SKM-1 treated with dmso at 0.1 percent for 144 hours (cell line): Measurements from ENCODE around the gene ORM1.
A peak's percentile ranks its signal among the peaks of the same experiment; 100 is the strongest.
"Not testable (repeated sequence)": the region's sequence is repeated elsewhere in the genome, so short reads cannot be mapped to it uniquely, and the experiment has no call there.

Experiments
- DNase-seq: peaks from one replicate; lab custom pipeline; 2025; ENCODE audit not compliant: unreplicated experiment; lab: John Stamatoyannopoulos, UW

Gene ORM1

GRCh38 chr9:114304416-114305188 lies 18.3 kb upstream of the ORM1 start:
- DNase-seq, result no peak

- no peak for DNase-seq
Observed at GRCh38 chr9:114307899-114308267, 15.0 kb upstream of the ORM1 start.

- DNase-seq, result no peak
Observed at GRCh38 chr9:114308361-114308950, 14.4 kb upstream of the ORM1 start.

GRCh38 chr9:114309096-114309495 lies 13.8 kb upstream of the ORM1 start:
- DNase-seq, result no peak

- DNase-seq, result no peak
Observed at GRCh38 chr9:114310471-114311450, 12.1 kb upstream of the ORM1 start.

- DNase-seq, result no peak
Observed at GRCh38 chr9:114311571-114312512, 11.1 kb upstream of the ORM1 start.

- no peak for DNase-seq
Observed at GRCh38 chr9:114312513-114312875, 10.4 kb upstream of the ORM1 start.

GRCh38 chr9:114313186-114313585 lies 9.7 kb upstream of the ORM1 start:
- no peak for DNase-seq

GRCh38 chr9:114314256-114314867 lies 8.5 kb upstream of the ORM1 start:
- DNase-seq, result no peak

- DNase-seq, result no peak
Observed at GRCh38 chr9:114314881-114315722, 7.8 kb upstream of the ORM1 start.

- DNase-seq, result peak; percentile 27
Observed at GRCh38 chr9:114315723-114316363, 7.1 kb upstream of the ORM1 start.

GRCh38 chr9:114316605-114317230 lies 6.2 kb upstream of the ORM1 start:
- DNase-seq, result no peak

GRCh38 chr9:114317665-114318357 lies 5.1 kb upstream of the ORM1 start:
- no peak for DNase-seq

- DNase-seq, result no peak
Observed at GRCh38 chr9:114318416-114318815, 4.5 kb upstream of the ORM1 start.

- no peak for DNase-seq
Observed at GRCh38 chr9:114319147-114319546, 3.8 kb upstream of the ORM1 start.

GRCh38 chr9:114320710-114321109 lies 2.2 kb upstream of the ORM1 start:
- not testable (repeated sequence) for DNase-seq

GRCh38 chr9:114321759-114322158 lies 1.1 kb upstream of the ORM1 start:
- DNase-seq, result no peak
